CD4-positive, alpha-beta T cell treated with Interleukin-1 beta for 1 hour (primary cell): ENCODE results near the gene SPIRE2.

ENCODE experiments used
- DNase-seq, 2 donors: peaks; one replicate each; pipeline ENCODE4 v3.0.0-alpha.2; 2020 to 2022

Gene SPIRE2

DNA sequence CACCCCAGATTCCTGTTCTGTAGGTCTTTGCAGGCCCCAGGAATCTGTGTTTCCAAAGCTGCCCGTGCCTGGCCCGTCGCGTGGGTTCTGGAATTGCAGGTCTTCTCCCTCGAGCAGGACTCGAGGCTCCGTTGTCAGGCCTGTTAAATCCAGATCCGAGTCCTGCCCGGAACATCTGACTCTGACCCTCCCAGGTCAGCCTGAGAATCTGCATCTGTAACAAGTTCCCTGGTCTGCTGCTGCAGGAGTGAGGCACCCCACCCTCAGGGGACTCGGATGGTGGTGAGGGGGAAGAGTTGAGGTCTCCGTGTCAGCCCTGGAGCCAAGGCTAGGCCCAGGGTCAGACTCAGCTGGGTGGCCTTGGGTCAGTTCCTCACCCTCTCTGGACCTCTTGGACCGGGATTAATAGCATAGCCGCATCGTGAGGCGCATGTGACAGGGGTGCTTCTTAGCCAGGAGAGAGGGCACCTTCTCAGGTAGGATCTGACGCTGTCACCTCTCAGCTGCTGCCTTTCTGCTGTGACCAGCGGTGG lies 8.8 kb downstream of the SPIRE2 start:
- DNase-seq: no peak

- peak; percentile 55 to 64 for DNase-seq
Measured at GRCh38 chr16:89841275-89841674, 13.0 kb downstream of the SPIRE2 start.

DNA sequence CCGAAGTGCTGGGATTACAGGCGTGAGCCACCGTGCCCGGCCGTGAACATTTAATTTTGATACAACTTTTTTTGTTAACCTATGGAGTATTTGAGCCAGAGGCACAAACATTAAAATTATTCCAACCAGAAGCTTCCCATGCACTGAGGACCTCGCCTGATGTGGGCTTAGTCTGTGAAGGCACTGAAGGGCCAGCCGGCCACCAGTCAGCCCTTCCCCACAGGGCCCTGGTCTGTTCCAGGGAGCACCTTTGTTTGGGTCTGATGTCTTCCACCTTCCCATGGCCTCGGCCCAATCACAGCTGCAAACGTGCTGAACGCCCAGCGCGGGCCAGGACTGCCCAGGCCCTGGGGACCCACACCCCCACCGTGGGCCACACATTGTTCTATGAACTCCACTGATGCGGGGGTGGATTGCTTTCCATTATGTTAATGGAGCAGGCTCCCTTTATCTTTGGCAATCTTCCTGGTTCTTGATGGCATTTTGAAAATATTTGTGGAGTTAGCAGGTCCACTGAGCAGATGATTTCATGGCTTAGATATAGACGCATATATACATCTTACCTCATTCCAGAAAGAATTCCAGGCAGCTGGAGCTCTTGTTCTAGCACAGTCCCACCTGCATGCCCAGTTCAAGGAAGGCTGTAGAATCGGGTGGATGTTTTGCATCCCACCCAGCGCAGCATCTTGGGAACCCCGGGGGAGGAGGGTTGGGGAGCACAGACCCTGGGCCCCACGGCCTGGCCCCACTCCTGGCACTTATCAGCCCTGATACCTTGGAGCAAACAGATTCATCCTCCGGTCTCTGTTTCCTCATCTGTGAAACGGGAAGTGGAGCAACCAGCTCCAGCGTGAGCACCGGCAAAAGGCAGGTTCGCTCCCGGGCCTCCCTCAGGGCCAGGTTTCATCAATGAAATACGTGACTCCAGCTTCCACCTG lies 14.5 kb downstream of the SPIRE2 start:
- DNase-seq: no peak

- no peak for DNase-seq
Measured at GRCh38 chr16:89843409-89844350, 15.4 kb downstream of the SPIRE2 start.

DNA sequence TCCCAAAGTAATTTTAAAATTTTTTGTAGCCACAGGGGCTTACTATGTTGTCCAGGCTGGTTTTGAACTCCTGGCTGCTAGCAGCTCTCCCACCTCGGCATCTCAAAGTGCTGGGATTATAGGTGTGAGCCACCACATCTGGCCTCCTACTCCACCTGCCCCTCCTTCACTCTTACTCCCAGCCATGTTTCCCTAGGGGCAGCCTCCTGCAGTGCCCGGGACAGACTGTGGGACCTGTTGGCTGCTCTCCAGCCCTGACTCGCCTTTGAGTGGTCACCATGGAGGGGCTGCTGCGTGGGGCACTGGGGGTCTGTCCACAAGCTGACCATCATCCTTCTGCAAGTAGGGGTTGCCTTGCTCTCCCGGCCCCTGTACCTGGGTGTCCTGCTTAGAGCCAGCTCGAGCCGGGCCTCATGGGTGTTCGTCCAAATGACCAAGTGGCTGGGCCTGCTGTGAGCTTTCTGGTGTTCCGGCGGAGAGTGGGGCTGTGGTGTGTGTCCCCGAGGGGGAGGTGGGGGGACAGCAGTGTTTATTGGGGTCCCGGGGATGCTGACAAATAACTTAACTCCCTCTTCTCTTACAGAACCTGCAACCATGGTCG lies 16.6 kb downstream of the SPIRE2 start:
- DNase-seq: no peak

GRCh38 chr16:89845417-89845816 lies 17.1 kb downstream of the SPIRE2 start:
- peak in 1 of 2 donors; percentile 31 for DNase-seq

DNA sequence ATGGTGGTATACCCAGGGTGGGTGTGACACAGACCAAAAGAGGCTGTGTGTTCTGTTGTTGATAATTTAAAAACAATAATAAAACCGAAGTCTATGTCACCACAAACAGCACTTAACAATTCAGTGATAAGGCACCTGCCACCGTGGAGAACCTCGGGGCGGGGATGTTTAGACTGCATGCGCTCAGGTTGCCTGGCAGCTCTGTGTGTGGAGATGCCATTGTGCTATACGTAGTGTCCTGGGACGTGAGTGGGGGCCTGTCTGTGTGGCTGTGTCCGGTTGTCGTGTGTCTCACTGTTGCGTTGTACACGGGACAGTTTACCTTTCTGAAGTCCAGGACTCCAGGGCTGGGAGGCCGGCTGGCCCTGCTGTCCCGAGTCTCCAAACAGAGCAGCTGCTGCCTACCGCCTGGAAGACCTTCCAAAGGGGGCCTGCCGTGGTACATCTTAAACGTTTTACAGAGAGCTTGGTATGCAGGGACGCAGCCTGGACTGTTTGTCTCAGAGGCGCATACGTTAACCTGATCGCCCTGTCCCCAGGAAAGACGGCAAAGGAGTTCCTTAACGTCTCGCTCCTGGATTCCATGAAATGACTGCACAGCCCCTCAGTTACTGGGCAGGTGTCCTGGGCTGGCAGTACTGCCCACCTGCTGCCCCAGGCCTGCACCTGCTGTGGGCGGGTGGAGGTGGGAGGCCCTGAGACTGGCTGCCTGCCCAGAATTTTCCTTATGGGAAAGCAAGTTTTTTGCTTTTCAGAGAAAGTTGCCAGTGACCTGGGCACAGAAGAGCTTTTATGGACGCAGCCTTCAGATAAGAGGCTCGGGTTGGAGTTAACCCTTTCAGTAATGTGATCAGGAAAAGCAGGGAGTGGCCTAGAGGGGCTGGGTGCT lies 19.0 kb downstream of the SPIRE2 start:
- no peak for DNase-seq

- DNase-seq: no peak
Measured at GRCh38 chr16:89847940-89848297, 19.6 kb downstream of the SPIRE2 start.

DNA sequence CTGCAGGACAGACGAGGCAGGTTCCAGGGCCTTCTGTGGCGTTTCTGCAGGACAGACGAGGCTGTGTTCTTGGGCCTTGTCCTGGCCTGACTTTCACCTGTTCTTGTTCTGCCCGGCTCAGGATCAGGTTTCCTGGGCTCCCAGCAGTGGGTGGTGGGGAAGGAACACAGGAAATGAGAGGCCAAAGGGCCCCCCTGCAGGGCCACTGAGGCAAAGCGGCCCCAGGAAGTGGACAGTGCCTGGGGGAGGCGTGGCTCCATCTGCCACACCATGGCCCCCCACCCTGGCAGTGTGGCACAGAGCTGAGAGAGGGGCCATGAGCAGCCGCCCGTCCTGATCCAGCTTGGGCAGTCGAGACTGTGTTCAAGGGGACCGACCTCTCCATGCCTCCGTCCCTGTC lies 20.7 kb downstream of the SPIRE2 start:
- no peak for DNase-seq

DNA sequence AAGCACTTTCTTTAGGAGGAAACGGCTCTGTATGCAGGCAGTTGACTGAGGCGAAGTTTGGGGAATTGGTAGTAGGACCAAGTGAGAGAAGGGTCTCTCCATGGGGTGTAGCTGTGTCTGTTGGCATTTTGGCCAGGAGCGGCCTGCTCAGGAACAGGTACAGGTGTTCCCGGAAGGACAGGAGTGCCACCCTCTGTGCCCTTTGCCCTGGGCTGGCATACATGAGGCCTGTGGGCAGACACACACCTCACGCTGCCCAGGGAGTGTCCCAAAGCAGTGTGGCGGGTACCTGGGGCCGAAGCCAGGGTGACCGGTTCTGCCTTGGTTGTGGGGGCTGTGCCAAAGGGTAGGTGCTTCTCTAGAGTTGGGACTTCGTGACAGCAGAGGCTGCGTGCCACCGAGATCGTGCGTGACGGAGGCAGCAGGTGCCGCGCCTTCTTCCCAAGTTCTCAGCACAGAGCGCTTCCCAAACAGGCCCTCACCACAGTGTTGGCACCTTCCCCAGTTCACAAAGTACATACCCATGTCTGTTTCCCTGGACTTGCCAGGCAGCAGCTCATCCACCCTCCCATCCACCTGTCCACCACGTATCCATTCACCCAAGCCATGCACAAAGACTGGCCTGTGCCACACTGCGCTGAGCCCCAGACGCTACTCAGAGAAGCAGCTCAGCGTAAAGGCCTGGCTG lies 25.2 kb downstream of the SPIRE2 start:
- DNase-seq: no peak

DNA sequence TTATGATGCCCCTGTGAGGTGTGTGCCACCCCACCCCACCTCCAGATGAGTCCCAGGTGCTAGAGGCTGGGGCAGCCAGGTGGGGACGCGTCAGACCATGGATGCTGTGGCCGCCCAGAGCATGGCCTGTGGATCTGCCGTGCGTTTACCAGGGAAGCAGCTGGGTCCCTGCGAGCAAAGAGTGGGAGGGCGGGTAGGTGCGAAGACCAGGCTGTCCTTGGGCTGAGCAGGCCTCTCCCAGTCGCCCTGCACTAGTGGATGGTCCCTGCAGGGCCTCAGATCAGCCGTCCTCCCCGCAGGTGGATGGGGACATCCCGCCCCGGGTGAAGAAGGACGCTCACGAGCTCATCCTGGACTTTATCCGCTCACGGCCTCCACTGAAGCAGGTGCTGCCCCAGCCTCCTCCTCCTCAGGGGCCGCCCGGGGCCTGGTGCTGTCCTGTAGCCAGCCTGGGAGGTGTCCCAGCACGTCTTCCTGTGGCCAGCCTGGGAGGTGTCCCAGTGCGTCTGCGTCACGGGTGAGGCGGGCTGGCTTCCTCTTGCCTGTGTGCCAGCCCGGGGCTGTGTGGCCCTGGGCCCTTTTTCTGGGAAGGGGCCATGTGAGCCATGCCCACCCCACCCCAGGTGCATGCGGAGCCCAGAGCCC lies 27.1 kb downstream of the SPIRE2 start:
- DNase-seq: no peak

- DNase-seq: no peak
Measured at GRCh38 chr16:89855986-89856385, 27.7 kb downstream of the SPIRE2 start.

- no peak for DNase-seq
Measured at GRCh38 chr16:89858973-89859614, 30.8 kb downstream of the SPIRE2 start.

DNA sequence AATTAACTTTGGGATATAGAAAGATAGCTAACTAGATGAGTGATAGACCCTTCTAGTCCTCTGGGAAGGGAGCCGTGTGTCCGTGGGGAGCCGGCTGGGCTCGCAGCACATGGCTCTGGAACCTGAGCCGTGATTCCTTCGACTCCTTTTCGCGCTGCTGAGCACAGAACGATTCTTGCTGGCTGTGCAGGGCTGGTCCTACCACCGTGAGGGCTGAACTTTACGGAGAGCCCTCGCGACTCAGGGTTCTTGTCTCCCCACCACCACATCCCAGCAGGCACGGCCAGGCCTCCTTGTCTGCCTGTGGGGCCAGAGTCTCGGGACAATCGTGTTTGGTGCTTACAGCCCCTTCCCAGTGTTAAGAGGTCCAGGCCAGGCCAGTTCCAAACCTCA lies 31.3 kb downstream of the SPIRE2 start:
- no peak for DNase-seq

GRCh38 chr16:89860747-89861304 lies 32.6 kb downstream of the SPIRE2 start:
- DNase-seq: peak; percentile 81 to 82

GRCh38 chr16:89861648-89862047 lies 33.4 kb downstream of the SPIRE2 start:
- no peak for DNase-seq

DNA sequence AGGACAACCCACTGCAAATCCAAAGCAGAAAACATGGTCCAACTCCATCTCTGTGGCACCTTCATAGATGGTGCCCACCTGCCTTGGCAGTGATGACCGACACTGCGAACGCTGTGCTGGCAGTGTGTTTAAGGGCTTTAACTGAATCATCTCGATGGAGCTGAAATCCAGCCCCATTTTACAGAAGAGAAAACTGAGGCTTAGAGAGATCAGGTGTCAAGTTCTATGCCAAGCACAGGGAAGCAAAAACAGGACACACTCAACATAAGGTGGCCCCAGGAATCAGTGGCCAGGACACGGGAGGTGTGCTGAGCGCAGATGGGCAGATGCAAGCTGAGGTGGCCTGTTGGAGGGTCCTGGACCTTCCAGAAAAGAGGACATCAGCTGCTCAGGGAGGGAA lies 34.5 kb downstream of the SPIRE2 start:
- DNase-seq: no peak

DNA sequence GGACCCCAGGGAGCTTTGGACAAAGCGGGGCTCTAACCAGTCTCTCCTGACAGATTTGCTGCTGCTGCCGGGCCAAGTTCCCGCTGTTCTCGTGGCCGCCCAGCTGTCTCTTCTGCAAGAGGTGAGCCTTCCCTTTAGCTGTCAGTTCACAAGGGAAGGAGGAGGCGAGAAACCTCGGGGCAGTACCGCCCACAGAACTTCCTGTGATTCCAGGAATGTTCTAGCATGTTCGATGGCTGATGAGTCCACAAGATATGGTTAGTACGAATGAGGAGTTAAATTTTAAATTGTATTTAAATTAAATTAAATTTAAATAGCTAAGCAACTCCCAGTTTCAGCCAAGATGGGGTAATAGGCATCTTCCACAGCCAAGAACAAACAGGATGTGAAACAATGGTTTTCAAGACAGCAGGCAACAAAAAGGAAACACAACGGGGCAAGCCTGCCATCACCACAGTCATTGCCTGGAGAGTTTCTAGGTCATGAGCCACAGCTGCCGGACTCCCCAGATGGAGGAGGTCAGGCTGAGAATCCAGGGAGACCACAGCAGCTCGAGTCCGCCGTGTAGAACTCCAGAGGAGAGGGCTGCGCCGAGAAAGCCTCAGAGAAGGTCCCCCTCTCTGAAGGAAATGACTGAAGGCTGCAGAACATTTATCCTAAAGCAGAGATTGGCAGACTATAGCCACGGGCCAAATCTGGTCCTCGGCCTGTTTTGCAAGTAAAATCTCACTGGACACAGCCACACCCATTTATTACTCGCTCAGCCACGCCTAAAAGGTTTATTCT lies 35.7 kb downstream of the SPIRE2 start:
- peak; percentile 53 to 61 for DNase-seq

DNA sequence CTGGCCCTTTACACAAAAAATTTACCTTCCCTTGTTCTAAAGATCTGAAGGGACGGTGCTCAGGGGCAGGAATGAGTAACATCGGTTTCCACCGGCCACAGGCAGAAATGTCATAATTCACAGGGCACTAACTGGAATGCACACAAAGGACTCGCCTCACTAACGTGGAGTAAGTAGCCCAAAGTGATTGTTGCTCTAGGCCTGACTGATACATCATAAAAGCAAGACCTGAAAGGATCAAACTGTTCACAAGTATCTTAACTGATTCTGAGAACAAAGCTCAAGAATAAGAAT lies 36.2 kb downstream of the SPIRE2 start:
- no peak for DNase-seq
